ENCODE measurements around the gene HAS3.

The HAS3 gene

GRCh38 chr16:69093974-69094373 lies 11.5 kb upstream of the HAS3 start:
- DNase-seq (ENCODE audit: low spot score) = no peak

GRCh38 chr16:69094501-69094900 lies 11.0 kb upstream of the HAS3 start:
- no peak for DNase-seq (ENCODE audit: low spot score)

- no peak for DNase-seq (ENCODE audit: low spot score)
These were observed 10.3 kb upstream of the HAS3 start for GRCh38 chr16:69095193-69095592.

- DNase-seq (ENCODE audit: low spot score) = no peak
These were observed 5.3 kb upstream of the HAS3 start for GRCh38 chr16:69100071-69100691.

- DNase-seq (ENCODE audit: low spot score) = no peak
These were observed 1.2 kb downstream of the HAS3 start for GRCh38 chr16:69106491-69107315.

- DNase-seq (ENCODE audit: low spot score) = no peak
These were observed 2.0 kb downstream of the HAS3 start for GRCh38 chr16:69107316-69107962.

- DNase-seq (ENCODE audit: low spot score) = no peak
These were observed 2.8 kb downstream of the HAS3 start for GRCh38 chr16:69108064-69108904.

GRCh38 chr16:69108905-69109252 lies 3.4 kb downstream of the HAS3 start:
- DNase-seq (ENCODE audit: low spot score) = no peak

GRCh38 chr16:69109486-69110270 lies 4.2 kb downstream of the HAS3 start:
- no peak for DNase-seq (ENCODE audit: low spot score)

GRCh38 chr16:69110406-69110805 lies 5.0 kb downstream of the HAS3 start:
- no peak for DNase-seq (ENCODE audit: low spot score)

GRCh38 chr16:69111216-69111875 lies 5.9 kb downstream of the HAS3 start:
- DNase-seq (ENCODE audit: low spot score) = no peak

- no peak for DNase-seq (ENCODE audit: low spot score)
These were observed 6.4 kb downstream of the HAS3 start for GRCh38 chr16:69111876-69112230.

- peak; percentile 66 for DNase-seq (ENCODE audit: low spot score)
These were observed 7.1 kb downstream of the HAS3 start for GRCh38 chr16:69112285-69113129.

- DNase-seq (ENCODE audit: low spot score) = no peak
These were observed 7.8 kb downstream of the HAS3 start for GRCh38 chr16:69113216-69113615.

GRCh38 chr16:69114346-69114975 lies 9.0 kb downstream of the HAS3 start:
- DNase-seq (ENCODE audit: low spot score) = no peak

- no peak for DNase-seq (ENCODE audit: low spot score)
These were observed 9.5 kb downstream of the HAS3 start for GRCh38 chr16:69114976-69115355.

GRCh38 chr16:69115361-69115760 lies 9.9 kb downstream of the HAS3 start:
- no peak for DNase-seq (ENCODE audit: low spot score)

GRCh38 chr16:69115837-69116236 lies 10.4 kb downstream of the HAS3 start:
- DNase-seq (ENCODE audit: low spot score) = no peak

- DNase-seq (ENCODE audit: low spot score) = no peak
These were observed 10.9 kb downstream of the HAS3 start for GRCh38 chr16:69116256-69116875.

Data from RKO (cell line).